ENCODE data around the gene SEZ6L2.

Gene SEZ6L2

GRCh38 chr16:29860218-29860617 is 39.1 kb downstream of the SEZ6L2 start:
- no peak overlapping the region for H3K4me3 ChIP-seq (replicated peaks; ENCODE audit: low read depth, low read length)
- H3K27me3 ChIP-seq (replicated peaks; ENCODE audit: control insufficient read depth, insufficient read depth, low read length) = no peaks in the 10 kb centered on the region
- TF ChIP-seq CTCF (IDR thresholded peaks at IDR 0.05; ENCODE audit: insufficient read depth, low read length, poor library complexity, severe bottlenecking) = no peak
- no peak for DNase-seq (ENCODE audit: extremely low read depth, insufficient read length)
- H3K36me3 ChIP-seq (ENCODE audit: control insufficient read depth, insufficient read depth, low read length) = peaks cover 8% of the 10 kb centered on the region

GRCh38 chr16:29858974-29859373 is 40.4 kb downstream of the SEZ6L2 start:
- Histone ChIP-seq H3K27me3 (replicated peaks; ENCODE audit: control insufficient read depth, insufficient read depth, low read length) (no peaks in the 10 kb centered on the region), H3K4me3 (replicated peaks; ENCODE audit: low read depth, low read length) (no peak overlapping the region), H3K36me3 (ENCODE audit: control insufficient read depth, insufficient read depth, low read length) (peaks cover 8% of the 10 kb centered on the region)
- TF ChIP-seq CTCF (IDR thresholded peaks at IDR 0.05; ENCODE audit: insufficient read depth, low read length, poor library complexity, severe bottlenecking) = no peak
- no peak for DNase-seq (ENCODE audit: extremely low read depth, insufficient read length)

- Histone ChIP-seq H3K27me3 (replicated peaks; ENCODE audit: control insufficient read depth, insufficient read depth, low read length) (no peaks in the 10 kb centered on the region), H3K4me3 (replicated peaks; ENCODE audit: low read depth, low read length) (no peak overlapping the region), H3K36me3 (ENCODE audit: control insufficient read depth, insufficient read depth, low read length) (peaks cover 8% of the 10 kb centered on the region)
- no peak for TF ChIP-seq CTCF (IDR thresholded peaks at IDR 0.05; ENCODE audit: insufficient read depth, low read length, poor library complexity, severe bottlenecking)
- no peak for DNase-seq (ENCODE audit: extremely low read depth, insufficient read length)
Measured at GRCh38 chr16:29858149-29858849, 41.1 kb downstream of the SEZ6L2 start.

GRCh38 chr16:29857133-29857760 is 42.1 kb downstream of the SEZ6L2 start:
- TF ChIP-seq CTCF (IDR thresholded peaks at IDR 0.05; ENCODE audit: insufficient read depth, low read length, poor library complexity, severe bottlenecking) = no peak
- no peak for DNase-seq (ENCODE audit: extremely low read depth, insufficient read length)
- Histone ChIP-seq H3K4me3 (replicated peaks; ENCODE audit: low read depth, low read length) (no peak overlapping the region), H3K36me3 (ENCODE audit: control insufficient read depth, insufficient read depth, low read length) (peaks cover 8% of the 10 kb centered on the region), H3K27me3 (replicated peaks; ENCODE audit: control insufficient read depth, insufficient read depth, low read length) (no peaks in the 10 kb centered on the region)

- Histone ChIP-seq H3K4me3 (replicated peaks; ENCODE audit: low read depth, low read length) (no peak overlapping the region), H3K27me3 (replicated peaks; ENCODE audit: control insufficient read depth, insufficient read depth, low read length) (no peaks in the 10 kb centered on the region), H3K36me3 (ENCODE audit: control insufficient read depth, insufficient read depth, low read length) (peaks cover 6% of the 10 kb centered on the region)
- no peak for TF ChIP-seq CTCF (IDR thresholded peaks at IDR 0.05; ENCODE audit: insufficient read depth, low read length, poor library complexity, severe bottlenecking)
- DNase-seq (ENCODE audit: extremely low read depth, insufficient read length) = no peak
Measured at GRCh38 chr16:29854520-29855100, 44.7 kb downstream of the SEZ6L2 start.

Measured in GM06990 (cell line).